OCI-M2 (cell line): ENCODE results near the gene MYOM1.

Source experiments
- DNase-seq: peaks from one replicate; lab custom pipeline; 2025; ENCODE audit not compliant: unreplicated experiment; lab: John Stamatoyannopoulos, UW

Gene MYOM1

GRCh38 chr18:3250237-3251107 is 30.7 kb upstream of the MYOM1 start:
- DNase-seq, result no peak

DNA sequence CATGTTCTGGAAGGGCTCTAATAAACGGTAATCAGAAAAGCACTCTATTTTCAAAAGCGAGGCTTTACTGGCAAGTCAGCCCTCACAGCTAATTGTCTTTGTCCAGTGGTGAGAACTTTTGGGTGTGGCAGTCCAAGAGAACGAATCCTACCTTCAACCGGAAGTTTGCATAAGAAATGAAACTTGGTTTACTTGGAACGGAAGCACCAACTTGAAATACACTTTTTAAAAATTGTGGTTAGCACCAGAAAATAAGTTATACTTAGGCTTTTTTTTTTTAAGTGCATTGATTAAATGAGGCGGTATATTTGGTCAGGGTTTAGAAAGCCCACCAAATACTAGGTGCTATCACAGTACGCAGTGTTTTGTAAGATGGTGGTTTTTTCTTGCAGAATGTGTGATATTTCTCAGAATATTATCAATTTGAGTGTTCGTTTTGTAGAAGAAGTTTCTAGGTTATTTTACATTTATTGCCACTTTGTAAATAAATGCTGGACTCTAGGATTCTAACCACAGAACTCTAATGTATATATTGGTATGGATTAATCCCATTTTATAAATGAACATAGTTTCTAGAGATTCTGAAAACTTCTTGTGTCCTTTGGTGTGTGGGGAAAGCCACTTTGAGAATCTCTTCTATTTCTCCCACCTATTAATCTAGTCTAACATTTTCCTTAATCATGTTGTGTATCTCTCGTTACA is 29.0 kb upstream of the MYOM1 start:
- DNase-seq, result no peak

DNA sequence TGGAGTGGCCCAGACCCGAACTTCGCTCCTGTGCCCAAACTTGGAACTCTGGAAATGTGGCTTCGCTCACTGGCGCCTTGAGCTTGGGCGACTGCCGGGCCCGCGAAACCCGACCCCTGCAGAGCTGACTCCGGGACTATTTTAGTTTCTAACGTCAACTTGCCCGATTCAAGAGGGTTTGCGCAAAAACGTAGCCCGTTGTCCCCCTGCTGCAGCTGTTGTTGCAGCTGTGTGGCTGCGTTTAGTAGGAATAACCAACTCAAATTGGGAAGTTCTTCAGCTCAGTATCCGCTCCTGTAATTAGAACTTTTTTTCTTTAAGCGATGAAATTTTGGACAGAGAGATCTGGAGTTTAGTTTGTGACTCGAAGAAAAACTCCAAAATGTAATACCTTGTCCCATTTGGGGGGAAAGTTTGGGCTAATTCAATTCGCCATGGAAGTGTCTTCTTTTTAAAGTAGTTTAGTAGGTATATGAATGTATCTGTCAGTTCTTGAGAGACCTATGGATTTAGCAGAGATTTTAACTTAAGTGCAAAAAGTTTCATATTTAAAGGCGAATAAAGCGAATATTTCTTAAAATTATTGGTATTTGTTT is 28.4 kb upstream of the MYOM1 start:
- no peak for DNase-seq

- peak; percentile 97 for DNase-seq
Observed at GRCh38 chr18:3247240-3248061, 27.7 kb upstream of the MYOM1 start, which contains the start of gene MYL12A. TSS of gene MYL12A (plus strand) at chr18:3247801. CDS start at chr18:3253248, 5,447 bp downstream.

DNA sequence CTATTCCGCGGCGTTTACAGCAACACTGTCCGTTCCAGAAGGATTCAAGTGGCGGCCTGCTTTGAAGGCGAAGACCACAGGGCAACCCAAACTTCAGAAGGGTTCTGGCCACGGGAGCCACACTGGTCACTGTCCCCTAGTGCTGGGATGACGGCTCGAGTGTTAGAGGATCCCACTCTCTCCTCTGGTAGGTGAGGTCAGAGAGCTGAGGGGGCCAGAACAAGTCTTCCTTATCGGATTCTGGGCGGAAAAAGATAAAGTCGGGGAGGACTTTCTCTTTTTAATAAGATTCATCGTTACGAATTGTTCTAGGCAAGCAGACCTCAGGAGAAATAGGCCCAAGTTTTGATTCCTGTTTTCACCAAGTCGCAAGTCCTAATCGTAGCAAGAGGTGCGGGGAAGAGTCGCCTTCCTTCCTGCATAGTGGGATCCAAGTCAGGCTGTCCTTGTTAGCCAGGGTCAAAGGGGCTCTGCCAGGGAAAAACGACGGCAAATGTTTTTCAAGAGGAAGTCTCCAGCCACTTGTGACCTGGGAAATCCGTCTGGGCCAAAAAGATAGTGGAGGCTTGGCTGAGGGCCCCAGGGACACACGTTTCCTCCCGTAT is 27.0 kb upstream of the MYOM1 start:
- DNase-seq, result peak; percentile 84

GRCh38 chr18:3245853-3246634 is 26.3 kb upstream of the MYOM1 start:
- DNase-seq, result peak; percentile 42

DNA sequence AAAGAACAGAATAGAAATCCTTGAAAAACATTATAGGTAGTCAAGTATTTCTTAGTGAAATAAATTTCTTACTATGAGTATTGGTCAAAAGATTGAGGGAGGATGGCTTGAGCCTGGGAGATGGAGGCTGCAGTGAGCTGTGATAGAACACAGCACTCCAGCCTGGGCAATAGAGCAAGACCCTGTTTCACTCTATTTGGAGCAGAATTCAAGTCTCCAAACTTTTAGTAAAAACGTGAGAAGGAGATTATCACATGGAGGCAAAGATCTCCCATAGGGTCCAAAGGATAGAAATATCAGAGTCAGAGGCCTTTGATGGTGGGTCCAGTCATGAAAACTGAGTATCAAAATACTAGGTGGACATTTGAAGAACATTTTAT is 25.4 kb upstream of the MYOM1 start:
- no peak for DNase-seq

DNA sequence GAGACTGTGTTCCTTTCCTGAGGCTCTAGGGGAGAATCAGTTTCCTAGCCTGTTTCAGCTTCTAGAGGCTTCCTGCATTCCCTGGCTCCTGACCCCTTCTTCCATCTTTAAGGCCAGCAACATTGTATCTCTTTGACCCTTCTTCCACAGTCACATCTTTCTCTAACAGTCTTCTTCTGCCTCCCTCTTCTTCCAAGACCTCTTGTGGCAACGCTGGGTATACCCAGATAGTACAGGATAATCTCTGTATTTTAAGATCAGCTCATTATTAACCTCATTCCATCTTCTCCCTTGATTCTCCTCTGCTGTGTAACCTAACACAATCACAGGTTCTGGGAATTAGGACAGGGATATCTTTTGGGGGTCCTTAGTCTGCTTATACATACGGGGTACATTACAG is 19.0 kb upstream of the MYOM1 start:
- no peak for DNase-seq

DNA sequence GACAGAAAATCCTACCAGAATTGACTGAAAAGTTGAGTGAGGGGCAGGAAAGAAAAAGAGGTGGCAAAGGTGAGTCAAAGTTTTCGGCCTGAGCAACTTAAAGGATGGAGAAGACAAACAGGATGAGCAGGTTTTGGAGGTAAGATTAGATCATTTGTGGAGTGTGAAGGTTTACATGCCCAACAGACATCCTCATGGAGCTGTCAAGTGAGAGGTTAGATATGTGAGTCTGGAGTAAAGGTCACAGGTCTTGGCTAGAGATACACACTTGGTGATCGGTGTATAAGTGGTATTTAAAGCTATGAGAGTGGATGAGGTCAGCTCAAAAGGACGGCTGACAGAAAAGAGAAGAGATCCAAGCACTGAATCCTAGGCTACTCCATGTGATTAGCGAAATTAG is 16.7 kb upstream of the MYOM1 start:
- no peak for DNase-seq

DNA sequence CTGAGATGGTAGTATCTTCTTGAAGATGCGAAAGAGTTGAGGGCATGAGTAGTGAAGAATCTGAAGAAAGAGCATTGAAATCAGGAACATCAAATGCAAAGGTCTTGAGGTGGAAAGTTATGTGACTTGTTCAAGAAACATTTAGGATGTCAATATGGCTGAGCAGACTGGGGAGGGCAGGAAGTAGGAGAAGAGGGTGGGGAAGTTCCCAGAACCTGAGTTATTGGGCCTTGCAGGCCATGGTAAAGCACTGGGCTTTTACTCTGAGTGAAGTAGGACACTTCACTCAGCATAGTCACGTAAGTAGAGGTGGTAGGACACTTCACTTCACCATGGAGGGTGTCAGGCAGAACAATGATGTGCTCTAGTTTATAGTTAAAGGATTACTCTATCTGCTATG is 16.1 kb upstream of the MYOM1 start:
- DNase-seq, result no peak

GRCh38 chr18:3234457-3234856 is 14.7 kb upstream of the MYOM1 start:
- DNase-seq, result no peak

DNA sequence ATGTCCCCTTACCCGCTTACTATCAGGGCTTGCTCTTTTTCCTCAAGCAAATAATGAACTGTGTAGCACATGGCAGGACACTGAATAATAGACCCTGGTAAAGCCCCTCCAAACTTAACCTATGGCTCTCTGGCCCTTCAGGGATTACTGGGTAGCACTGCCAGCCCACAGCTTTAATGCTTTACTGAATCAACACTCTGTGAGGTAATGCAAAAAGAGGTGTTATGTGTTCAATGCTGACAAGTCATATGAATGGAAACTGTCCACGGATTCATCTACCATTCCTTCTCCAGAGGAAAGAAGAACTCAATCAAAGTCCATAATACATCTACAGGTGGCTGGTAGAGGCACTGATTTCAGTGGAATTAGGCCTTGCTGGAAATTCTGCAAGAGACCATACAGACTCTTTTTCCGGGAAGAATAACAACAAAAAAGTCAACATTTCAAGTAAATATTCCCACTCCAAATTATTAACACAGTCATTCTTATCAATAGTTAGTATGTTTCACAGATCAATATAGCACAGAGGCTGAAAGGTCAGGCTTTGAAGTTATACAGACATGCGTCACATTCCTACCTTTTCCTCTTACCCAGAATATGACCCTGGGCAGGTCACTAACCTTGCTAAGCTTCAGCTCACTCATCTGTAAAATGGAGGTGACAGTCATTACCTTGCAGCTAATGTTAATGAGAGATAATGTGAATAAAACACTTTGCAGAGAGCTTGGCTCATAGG is 13.8 kb upstream of the MYOM1 start:
- no peak for DNase-seq

DNA sequence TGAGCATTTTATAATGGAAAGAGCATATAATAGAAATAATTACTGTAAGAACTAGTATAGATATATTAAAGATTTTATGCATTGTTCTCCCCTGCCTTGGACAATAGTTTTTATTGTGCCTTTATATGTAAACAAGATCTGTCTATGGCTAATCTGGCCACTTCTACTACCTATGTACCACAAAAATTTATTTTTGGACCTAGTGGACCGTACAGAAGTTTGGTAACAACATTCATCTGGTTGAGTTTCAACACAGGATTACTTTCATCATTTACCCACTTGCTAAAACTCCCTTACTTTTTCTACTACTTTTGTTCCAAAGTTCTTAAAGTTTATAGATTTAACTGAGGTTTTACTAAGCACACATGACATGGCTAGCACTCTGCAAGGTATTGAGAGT is 13.2 kb upstream of the MYOM1 start:
- DNase-seq, result no peak

DNA sequence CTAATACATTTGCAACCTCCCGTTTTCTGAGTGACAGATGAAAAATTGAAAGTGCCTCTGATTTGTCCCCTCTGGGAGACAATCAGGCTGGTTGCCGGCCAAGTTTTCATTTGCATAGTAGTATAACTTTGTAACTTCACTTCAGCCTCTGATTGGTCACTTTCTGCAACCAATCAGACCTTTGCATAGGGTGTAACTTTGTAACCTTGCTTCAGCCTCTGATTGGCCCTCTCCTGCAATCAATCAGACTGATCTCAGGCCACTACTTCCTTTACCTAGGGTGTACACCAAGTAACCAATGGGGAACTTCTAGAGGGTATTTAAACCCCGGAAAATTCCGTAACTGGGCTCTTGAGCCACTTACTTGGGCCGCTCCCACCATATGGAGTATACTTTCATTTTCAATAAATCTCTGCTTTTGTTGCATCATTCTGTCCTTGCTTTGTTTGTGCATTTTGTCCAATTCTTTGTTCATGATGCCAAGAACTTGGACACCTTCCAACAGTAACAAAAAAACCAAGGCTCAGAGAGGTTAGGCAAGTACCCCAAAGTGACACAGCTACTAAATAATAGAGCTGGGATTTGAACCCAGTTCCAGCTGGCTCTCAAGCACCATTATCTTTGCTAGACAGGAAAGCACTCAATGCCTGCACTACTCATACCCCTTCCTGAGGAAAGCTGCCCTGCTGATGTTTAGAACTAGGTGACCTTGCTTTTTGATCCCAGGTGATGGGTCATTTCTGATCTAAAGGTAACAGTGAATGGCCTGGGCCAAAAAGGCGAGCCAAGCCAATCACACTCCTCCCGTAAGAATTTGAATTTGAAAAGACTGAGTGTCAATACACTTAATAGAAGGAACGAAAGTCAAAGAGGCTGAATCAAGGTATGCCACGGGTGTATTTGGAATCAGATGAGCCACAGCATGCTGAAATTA is 10.9 kb upstream of the MYOM1 start:
- no peak for DNase-seq

- DNase-seq, result no peak
Observed at GRCh38 chr18:3226048-3226447, 6.3 kb upstream of the MYOM1 start.

DNA sequence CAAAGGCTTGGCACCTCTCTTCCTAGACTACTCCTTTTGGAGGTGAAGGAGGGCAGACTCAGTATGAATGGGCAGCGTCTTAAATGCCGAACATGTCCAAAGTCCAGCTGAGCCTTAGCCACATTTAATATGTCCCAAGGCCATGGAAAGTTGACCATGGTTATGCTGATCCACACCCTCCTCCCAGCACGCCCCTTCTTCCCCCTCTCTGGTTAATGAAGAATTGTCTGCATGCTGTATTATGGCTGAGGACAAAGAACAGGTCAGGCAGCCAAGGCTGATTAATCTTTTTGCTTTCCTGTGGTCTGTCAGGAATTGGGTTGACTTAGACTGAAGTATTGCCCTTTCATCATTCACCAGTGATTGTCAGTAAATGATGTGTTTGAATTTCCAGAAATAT is 5.8 kb upstream of the MYOM1 start:
- no peak for DNase-seq

DNA sequence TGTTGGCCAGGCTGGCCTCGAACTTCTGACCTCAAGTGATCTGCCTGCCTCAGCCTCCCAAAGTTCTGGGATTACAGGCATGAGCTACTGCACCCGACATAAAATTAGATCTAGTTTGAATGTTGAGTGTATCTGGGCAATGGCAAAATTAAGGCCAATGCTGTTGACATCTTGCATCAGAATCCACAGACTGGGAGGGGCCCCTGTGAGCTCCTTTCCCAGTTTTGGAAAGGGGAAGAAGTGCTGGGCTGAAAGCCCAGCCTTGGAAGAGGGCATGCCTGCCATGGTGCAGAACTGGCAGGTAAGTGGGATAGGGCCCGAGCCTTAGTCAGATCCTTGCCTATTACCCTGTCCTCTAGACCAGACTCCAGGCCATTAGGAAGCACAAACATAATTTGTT is 4.5 kb upstream of the MYOM1 start:
- no peak for DNase-seq

DNA sequence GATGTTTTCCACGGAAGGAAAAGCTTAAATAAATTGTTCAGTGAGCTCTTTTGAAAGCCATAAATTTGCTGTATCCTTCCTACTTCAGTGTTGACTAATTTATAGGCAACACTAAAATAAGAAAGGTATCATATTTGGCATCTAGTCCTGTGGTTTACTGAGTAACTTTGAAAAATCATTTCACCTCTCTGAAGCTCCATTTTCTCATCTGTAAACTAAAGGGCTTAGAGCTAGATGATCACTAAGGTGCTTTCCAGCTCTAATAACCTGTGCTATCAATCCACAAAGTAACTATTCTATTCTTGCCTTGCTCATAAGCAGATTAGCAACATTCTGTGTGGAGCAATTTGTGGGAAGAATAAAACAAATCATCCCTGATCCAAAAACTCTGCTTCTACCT is 3.6 kb upstream of the MYOM1 start:
- DNase-seq, result no peak
